Parietal lobe (tissue), 2 donors: Measurements from ENCODE around the gene OR5W2. TPM values are rescaled to one million over a fixed set of nuclear protein-coding genes. Genes with fewer than 3 reads are reported as not detected.

Experiments used
- small RNA-seq: library from RNA; depleted of rRNA; stranded (forward); fragments of <200 nt; gene quantifications from one replicate; pipeline ENCODE3, GENCODE V24; 2014; ENCODE audit warnings: low replicate concordance
- total RNA-seq: library from RNA; depleted of rRNA; stranded (reverse); fragments of >200 nt; gene quantifications from one replicate; pipeline ENCODE4 v1.2.3, GENCODE V29; 2014

OR5W2 gene
- total RNA-seq, result not detected

GRCh38 chr11:55914482-55914881 is at the start of gene OR5W2:
Gene OR5W2 (minus strand): TSS chr11:55914582. CDS start chr11:55914582, 0 bp downstream.

GRCh38 chr11:55936300-55936699 is 21.9 kb upstream of the OR5W2 start, which contains the start of gene OR5I1:
Gene OR5I1 (minus strand): TSS chr11:55936400. CDS start chr11:55936400, 0 bp downstream.

GRCh38 chr11:55882997-55883396 is 31.4 kb downstream of the OR5W2 start, which contains the start of gene TRIM51:
Gene TRIM51 (plus strand): TSS chr11:55883297. CDS start chr11:55885429, 2,132 bp downstream.

Small RNA genes within 50 kb of the gene (small RNA-seq; reads per million reads assigned to genes)
- gene AC036111.3, result not detected

Other genes with a start within 250 kb of the OR5W2 start
- not detected for gene OR5D13, start 141.1 kb downstream of the OR5W2 start, total RNA-seq
- gene OR5D14, start 119.0 kb downstream of the OR5W2 start, total RNA-seq, result not detected
- not detected for gene OR5L1, start 103.2 kb downstream of the OR5W2 start, total RNA-seq
- not detected for gene OR5D18, start 95.0 kb downstream of the OR5W2 start, total RNA-seq
- gene OR5L2, start 87.4 kb downstream of the OR5W2 start, total RNA-seq, result not detected
- gene OR5D16, start 75.8 kb downstream of the OR5W2 start, total RNA-seq, result not detected
- gene TRIM51, start 31.3 kb downstream of the OR5W2 start, total RNA-seq, result not detected
- gene OR5I1, start 21.8 kb upstream of the OR5W2 start, total RNA-seq, result not detected
- gene OR10AG1, start 55.4 kb upstream of the OR5W2 start, total RNA-seq, result not detected
- gene OR5F1, start 80.0 kb upstream of the OR5W2 start, total RNA-seq, result not detected
- gene OR5AS1, start 113.1 kb upstream of the OR5W2 start, total RNA-seq, result not detected
- not detected for gene OR8I2, start 178.7 kb upstream of the OR5W2 start, total RNA-seq
- not detected for gene OR8H2, start 189.1 kb upstream of the OR5W2 start, total RNA-seq
- gene OR8H3, start 207.8 kb upstream of the OR5W2 start, total RNA-seq, result not detected
- not detected for gene OR8J3, start 225.6 kb upstream of the OR5W2 start, total RNA-seq
- gene OR8K5, start 245.7 kb upstream of the OR5W2 start, total RNA-seq, result not detected